Osteoblast (primary cell): ENCODE data around the gene ARAF. TPM values are rescaled to one million over a fixed set of nuclear protein-coding genes. Genes with fewer than 3 reads are reported as not detected.

ENCODE experiments used
- DNase-seq: peaks from one replicate; pipeline ENCODE4 v3.0.0; 2011; ENCODE audit warnings: low spot score, mixed read lengths; ENCODE audit not compliant: insufficient read length; ENCODE audit errors: missing footprints
- H2AFZ ChIP-seq: 2 replicates; pipeline ENCODE4 v1.6.0; 2011; ENCODE audit warnings: mild to moderate bottlenecking, low read length
- H3K27ac ChIP-seq: 2 replicates; pipeline ENCODE4 v1.5.1; 2011; ENCODE audit warnings: mild to moderate bottlenecking, low read depth, low read length, moderate library complexity
- H3K27me3 ChIP-seq: 2 replicates; pipeline ENCODE4 v1.6.0; 2012; ENCODE audit warnings: mild to moderate bottlenecking, control low read depth, inconsistent platforms, low read length, moderate library complexity; ENCODE audit not compliant: insufficient read depth
- H3K36me3 ChIP-seq: 2 replicates; pipeline ENCODE4 v1.5.1; 2011; ENCODE audit warnings: mild to moderate bottlenecking, low read length, control low read depth, moderate library complexity; ENCODE audit not compliant: insufficient read depth
- H3K4me1 ChIP-seq: 2 replicates; pipeline ENCODE4 v1.5.1; 2011; ENCODE audit warnings: mild to moderate bottlenecking, low read length, control low read depth, moderate library complexity; ENCODE audit not compliant: insufficient read depth
- H3K4me2 ChIP-seq: 2 replicates; pipeline ENCODE4 v1.6.0; 2011; ENCODE audit warnings: mild to moderate bottlenecking, low read length; ENCODE audit not compliant: insufficient read depth
- H3K4me3 ChIP-seq: fragments of 200-600 bp; sonication (generic); 3 replicates; pipeline ENCODE4 v1.5.1; 2012; ENCODE audit warnings: mild to moderate bottlenecking, low read length, inconsistent platforms; ENCODE audit not compliant: insufficient read depth
- H3K79me2 ChIP-seq: 2 replicates; pipeline ENCODE4 v1.6.0; 2012; ENCODE audit warnings: mild to moderate bottlenecking, low read length, control low read depth, inconsistent platforms; ENCODE audit not compliant: insufficient read depth
- H3K9me3 ChIP-seq: 2 replicates; pipeline ENCODE4 v1.5.1; 2011; ENCODE audit warnings: low read depth, low read length, control low read depth
- H4K20me1 ChIP-seq: 2 replicates; pipeline ENCODE4 v1.6.0; 2012; ENCODE audit warnings: mild to moderate bottlenecking, low read length, control low read depth; ENCODE audit not compliant: insufficient read depth
- CTCF ChIP-seq: IDR thresholded peaks from 2 replicates; pipeline ENCODE4 v1.5.1; 2011; ENCODE audit warnings: mild to moderate bottlenecking, low read depth, low read length, moderate library complexity; ENCODE audit errors: extremely low read depth
- total RNA-seq: library from RNA; depleted of rRNA; stranded (reverse); fragments of >200 nt; gene quantifications from 2 replicates; pipeline ENCODE4 v1.2.3, GENCODE V29; 2012

ARAF gene
- total RNA-seq, 1 donor = 21.0 TPM

GRCh38 chrX:47578692-47579091, 17.7 kb downstream of the ARAF start:
- no peaks in the 10 kb centered on the region for H3K9me3 ChIP-seq
- H3K4me3 ChIP-seq = no peak overlapping the region
- no peak for TF ChIP-seq CTCF
- no peak overlapping the region for H2AFZ ChIP-seq
- peaks cover 14% of the 10 kb centered on the region for H3K79me2 ChIP-seq
- peak overlapping the region; percentile 61 for H3K27ac ChIP-seq
- no peaks in the 10 kb centered on the region for H3K36me3 ChIP-seq
- H4K20me1 ChIP-seq = peaks cover 6% of the 10 kb centered on the region
- peaks cover 25% of the 10 kb centered on the region for H3K4me1 ChIP-seq
- no peaks in the 10 kb centered on the region for H3K27me3 ChIP-seq
- no peak overlapping the region for H3K4me2 ChIP-seq
- no peak for DNase-seq

- Histone ChIP-seq H3K4me3 (no peak overlapping the region), H3K27ac (peak overlapping the region; percentile 61), H3K27me3 (no peaks in the 10 kb centered on the region), H2AFZ (no peak overlapping the region), H3K4me1 (peaks cover 33% of the 10 kb centered on the region), H3K9me3 (no peaks in the 10 kb centered on the region), H4K20me1 (peaks cover 10% of the 10 kb centered on the region), H3K4me2 (peak overlapping the region; percentile 41), H3K79me2 (peaks cover 19% of the 10 kb centered on the region), H3K36me3 (no peaks in the 10 kb centered on the region)
- no peak for DNase-seq
- TF ChIP-seq CTCF = no peak
These were observed 18.5 kb downstream of the ARAF start for GRCh38 chrX:47579537-47579936.

- peak within 1 kb of the TSS; percentile 72 for H3K27ac ChIP-seq
- H2AFZ ChIP-seq = no peak within 1 kb of the TSS
- H3K4me3 ChIP-seq = peak within 1 kb of the TSS; percentile 76
- no peaks in the 10 kb centered on the region for H3K27me3 ChIP-seq
- no peaks in the 10 kb centered on the region for H3K9me3 ChIP-seq
- H3K36me3 ChIP-seq = peaks cover 19% of the 10 kb centered on the region
- peaks cover 19% of the 10 kb centered on the region for H3K79me2 ChIP-seq
- DNase-seq = peak; percentile 95
- TF ChIP-seq CTCF = no peak
- H4K20me1 ChIP-seq = peaks cover 30% of the 10 kb centered on the region
- H3K4me1 ChIP-seq = peaks cover 41% of the 10 kb centered on the region
- H3K4me2 ChIP-seq = peak within 1 kb of the TSS; percentile 88
These were observed 21.0 kb downstream of the ARAF start, which contains the start of gene TIMP1 for GRCh38 chrX:47581731-47582647. TSS of gene TIMP1 (plus strand) at chrX:47582436. CDS start at chrX:47583416, 980 bp downstream.

- Histone ChIP-seq H3K27ac (peak overlapping the region; percentile 72), H3K4me3 (peak overlapping the region; percentile 76), H2AFZ (no peak overlapping the region), H3K4me2 (peak overlapping the region; percentile 88), H3K36me3 (peaks cover 19% of the 10 kb centered on the region), H4K20me1 (peaks cover 30% of the 10 kb centered on the region), H3K79me2 (peaks cover 19% of the 10 kb centered on the region), H3K9me3 (no peaks in the 10 kb centered on the region), H3K27me3 (no peaks in the 10 kb centered on the region), H3K4me1 (peaks cover 30% of the 10 kb centered on the region)
- TF ChIP-seq CTCF = no peak
- no peak for DNase-seq
These were observed 22.3 kb downstream of the ARAF start for GRCh38 chrX:47583240-47583861.
